HG03064 (cell line): ENCODE data around the gene FGF22.

Experiments
- ATAC-seq: cut with Tn5 transposase; IDR thresholded peaks from one replicate; pipeline ENCODE4 v1.9.1; 2021; ENCODE audit warnings: low read depth; ENCODE audit not compliant: unreplicated experiment

Gene FGF22

DNA sequence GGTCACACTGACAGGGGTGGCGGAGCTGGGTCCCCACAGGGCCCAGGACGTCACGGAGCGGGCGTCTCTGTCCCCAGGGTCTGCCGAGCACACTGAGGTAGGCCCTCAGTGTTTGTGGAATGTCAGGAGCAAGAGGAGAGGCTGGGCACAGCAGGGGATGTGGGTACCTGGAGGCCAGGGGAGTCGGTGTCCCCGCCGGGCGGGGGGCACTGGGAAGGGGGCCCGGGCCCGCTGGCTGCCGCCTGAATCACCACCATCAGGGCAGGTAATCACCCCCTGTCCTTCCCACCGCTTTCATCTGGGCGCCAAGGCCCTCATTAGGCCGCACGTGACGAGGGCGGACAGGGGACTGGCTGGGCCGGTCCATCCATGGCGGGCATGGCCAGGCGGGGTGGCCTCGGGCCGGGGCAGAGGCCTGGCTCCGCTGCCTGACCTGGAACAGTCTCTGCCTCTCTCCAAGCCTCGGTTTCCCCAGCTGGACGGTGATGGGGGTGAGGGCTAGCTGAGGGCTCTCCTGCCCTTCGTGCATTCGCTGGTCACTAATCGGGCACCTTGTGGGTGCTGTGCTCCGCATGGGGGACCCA lies 1.0 kb downstream of the FGF22 start:
- ATAC-seq = no peak

DNA sequence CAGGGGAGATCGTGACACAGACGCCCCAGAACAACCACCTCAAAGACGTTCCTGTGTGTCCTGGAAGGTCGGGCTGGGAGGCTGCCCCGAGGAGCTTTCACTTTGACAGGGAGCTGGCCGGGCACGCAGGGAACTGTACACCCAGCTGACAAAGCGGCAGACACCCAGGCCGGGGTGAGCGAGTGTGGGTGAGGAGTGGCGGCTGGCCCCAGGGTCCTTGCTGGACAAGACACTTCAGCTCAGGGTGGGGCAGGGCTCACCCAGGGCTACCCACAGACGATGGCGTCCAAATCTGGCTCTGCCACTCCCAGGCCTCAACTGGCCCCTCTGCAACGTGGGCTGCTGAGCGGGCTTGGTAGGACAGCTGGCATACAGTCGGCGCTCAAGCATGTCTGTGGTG lies 2.0 kb downstream of the FGF22 start:
- ATAC-seq = no peak

DNA sequence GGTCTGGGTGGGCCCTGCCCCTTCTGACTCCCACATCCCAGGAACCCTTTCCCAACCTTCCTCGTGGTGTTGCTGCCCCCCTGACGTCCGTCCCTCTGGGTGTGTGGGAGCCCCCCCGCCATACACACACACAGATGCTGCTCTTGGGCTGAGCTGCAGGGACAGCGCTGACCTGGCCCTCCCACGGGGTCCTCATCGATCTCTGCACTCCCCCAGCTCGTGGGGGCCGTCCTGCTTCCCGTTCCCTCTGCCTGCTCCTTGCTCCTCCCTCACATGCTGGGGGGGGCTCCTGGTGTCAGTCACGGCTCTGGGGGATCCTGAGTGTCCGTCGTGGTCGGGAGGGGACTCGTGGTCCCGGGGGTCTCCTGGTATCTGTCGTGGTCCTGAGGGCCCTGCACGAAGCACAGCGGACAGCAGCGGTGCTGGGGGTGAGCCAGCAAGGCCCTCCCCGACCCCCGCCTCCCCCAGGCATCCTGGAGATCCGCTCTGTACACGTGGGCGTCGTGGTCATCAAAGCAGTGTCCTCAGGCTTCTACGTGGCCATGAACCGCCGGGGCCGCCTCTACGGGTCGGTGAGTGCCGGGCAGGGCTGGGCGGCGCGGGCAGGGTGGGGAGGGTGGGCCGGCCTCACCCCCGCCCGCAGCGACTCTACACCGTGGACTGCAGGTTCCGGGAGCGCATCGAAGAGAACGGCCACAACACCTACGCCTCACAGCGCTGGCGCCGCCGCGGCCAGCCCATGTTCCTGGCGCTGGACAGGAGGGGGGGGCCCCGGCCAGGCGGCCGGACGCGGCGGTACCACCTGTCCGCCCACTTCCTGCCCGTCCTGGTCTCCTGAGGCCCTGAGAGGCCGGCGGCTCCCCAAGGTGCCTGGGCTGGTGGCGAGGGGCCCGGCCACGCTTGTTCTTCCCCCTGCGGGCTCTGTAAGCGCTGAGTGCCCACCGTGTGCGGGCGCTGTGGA lies 3.4 kb downstream of the FGF22 start:
- ATAC-seq = no peak

DNA sequence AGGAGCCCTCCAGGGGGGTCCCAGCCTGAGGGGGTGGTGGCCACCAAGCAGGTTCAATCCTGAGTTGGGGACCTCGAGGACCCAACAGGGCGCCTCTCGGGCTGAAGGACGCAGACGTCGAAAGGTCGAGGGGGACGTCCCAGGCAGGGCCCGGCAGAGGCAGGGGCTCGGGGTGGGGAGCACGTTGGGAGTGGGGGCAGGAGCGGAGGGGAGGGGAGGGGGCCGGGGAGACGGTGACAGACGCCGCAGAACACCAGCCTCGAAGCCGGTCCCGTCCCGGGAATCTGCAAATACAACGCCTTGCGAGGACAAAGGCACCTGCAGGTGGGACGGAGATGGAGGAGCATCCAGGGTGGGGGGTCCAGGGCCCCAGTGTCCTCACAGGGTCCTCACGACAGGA lies 4.1 kb downstream of the FGF22 start:
- ATAC-seq = no peak

DNA sequence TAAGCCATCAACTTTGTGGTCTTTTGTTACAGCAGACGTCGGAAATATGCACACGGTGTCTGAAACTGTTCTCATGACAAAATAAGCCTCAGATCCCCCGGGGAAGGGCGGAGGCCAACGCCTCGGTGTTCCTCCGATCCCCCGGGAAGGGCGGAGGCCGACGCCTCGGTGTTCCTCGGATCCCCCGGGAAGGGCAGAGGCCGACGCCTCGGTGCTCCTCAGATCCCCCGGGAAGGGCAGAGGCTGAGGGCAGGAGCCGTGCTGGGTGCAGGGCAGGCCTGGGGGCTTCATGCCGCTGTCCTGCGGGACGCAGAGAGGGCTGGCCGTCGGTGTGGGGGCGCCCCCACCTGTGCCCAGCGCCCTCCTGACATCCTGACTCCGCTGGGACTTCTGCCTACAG lies 4.7 kb downstream of the FGF22 start:
- no peak for ATAC-seq

DNA sequence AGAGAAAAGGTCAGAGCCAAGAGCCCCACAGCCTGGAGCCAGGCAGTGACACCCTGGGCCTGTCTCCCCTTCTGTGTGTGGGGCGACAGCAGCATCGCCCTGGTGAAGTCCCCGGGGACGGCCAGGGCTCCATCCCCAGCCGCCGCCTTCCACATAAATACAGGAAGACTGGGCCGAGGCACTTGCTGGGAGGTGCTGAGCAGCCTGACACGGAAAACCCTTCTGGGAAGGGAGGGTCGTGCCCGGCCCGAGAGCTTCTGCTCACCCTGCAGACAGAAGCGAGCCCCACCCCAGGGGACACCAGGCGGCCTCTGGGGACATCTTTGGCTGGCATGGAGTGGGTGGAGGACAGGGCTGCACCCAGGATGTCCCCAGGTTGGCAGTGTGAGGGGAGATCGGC lies 5.1 kb downstream of the FGF22 start:
- ATAC-seq = no peak

DNA sequence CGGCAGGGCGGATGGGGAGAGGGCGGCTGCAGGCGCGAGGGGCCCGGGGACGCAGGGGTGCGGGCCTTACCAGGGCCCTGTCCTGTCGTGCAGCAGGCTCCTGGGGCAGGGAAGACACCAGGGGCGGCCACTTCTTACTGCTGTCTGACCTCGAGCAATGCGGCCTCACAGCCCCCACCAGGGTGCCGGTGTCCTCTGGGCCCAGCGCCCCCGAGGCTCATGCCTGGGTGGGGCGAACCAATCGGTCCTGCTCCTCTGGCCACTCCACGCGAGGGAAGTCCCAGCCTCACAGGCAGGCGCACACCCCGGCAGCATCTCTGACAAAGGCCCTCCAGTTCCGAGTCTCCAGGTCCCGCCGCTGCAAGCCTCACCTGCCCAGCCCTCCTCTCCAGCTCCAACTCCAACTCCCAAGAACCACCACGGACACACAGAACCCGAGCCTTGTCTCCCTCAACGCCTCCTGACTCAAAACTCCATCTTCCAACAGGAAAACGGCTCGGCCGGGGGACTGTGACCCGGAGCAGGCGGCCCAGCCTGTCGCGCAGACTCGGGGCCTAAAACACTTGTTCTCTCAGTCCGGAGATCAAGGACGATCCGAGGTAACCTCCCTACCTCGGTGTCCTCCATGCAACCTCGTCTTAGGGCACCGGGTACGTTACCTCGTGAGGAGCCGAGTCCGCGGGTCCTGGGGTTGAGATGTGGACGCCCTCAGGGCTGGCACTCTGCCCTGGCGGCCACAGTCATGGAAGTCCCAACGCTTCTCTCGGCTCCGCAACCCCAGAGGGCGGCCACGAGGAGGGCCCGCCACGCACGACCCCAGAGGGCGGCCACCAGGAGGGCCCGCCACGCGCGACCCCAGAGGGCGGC lies 6.5 kb downstream of the FGF22 start:
- no peak for ATAC-seq

DNA sequence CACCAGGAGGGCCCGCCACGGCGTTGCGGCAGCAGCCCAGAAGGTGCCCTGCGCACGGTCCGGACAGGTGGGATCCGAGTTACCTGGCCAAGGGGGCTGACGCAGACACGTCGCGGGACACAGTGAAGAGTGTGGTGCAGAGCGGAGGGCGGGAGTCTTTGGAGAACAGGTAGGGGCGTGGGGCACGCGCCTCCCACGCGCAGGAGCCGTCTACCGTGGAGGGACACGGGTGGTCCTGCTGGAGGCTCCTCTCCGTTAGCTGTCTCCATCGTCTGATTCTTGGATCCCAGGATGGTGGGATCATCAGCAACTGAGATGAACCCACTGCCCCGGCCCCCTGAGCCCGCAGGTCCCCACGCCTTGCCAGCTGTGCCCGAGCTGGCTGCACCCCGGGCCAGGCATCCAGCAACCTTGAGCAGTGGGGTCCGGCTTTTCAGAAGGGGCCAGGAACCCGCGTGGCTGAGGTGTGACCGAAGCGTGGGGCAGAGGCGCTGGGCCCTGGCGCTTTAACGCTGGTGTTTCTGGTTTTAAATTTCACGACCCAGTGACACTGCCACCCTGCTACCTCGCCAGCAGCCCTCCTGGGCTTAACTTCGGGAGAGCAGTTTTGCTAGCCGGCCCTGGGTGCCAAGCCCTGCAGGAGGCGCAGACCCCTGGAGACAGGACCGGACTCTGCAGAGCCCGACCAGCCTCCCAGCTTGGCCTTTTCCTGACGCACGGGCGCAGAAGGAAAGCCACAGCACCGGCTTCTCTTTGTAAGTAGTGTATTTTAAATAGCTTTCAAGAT lies 7.3 kb downstream of the FGF22 start:
- ATAC-seq = no peak

DNA sequence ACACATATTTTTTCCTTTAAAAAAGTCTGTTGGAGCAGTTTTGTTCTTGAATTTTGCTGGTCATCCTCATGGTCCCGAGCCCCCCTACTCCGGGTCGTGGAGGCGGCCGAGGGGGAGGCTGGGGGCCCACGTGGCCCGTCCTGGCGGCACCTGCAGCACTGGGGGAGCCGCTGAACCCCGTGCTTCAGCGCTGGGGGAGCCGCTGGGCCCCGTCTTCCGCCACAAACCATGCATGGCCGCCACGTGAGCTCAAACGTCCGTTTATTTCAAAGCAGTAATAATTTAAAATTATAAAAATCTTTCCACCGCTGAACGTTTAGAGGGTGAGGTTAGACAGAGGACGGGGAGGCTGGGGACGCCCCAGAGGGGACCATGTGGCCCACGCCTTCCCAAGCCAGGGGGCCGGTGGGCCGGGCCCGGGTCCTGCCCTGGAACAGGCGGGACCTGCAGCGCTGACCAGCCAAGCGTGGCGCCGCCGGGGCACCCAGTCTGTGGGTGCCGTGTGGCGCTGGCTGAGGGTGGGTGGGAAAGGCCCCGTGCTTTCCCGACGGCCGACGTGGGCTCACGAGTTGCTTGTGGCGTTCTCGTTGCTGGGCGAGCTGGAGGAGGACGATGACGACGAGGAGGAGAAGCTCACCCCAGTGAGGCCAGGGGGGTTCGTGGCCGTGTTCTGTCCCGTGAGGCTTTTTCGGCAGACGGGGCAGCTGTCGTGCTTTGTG lies 8.0 kb downstream of the FGF22 start:
- ATAC-seq = no peak

DNA sequence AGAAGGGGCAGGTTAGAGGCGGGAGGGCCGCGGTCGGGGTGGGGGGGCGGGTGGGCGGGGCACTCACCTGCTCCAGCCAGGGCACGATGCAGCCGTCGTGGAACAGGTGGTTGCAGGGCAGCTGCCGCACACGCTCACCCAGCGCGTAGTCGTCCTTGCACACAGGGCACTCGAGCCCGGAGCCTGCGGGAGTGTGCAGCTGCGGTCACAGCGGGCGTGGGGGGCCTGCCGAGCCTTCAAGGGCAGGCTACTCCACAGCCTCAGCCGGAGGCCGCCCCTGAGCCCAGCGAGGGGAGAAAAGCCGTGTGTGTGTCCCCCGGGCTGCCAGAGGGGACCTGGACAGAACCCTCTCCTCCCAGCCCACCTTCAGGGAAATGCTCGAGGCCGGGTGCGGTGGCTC lies 8.6 kb downstream of the FGF22 start:
- no peak for ATAC-seq

DNA sequence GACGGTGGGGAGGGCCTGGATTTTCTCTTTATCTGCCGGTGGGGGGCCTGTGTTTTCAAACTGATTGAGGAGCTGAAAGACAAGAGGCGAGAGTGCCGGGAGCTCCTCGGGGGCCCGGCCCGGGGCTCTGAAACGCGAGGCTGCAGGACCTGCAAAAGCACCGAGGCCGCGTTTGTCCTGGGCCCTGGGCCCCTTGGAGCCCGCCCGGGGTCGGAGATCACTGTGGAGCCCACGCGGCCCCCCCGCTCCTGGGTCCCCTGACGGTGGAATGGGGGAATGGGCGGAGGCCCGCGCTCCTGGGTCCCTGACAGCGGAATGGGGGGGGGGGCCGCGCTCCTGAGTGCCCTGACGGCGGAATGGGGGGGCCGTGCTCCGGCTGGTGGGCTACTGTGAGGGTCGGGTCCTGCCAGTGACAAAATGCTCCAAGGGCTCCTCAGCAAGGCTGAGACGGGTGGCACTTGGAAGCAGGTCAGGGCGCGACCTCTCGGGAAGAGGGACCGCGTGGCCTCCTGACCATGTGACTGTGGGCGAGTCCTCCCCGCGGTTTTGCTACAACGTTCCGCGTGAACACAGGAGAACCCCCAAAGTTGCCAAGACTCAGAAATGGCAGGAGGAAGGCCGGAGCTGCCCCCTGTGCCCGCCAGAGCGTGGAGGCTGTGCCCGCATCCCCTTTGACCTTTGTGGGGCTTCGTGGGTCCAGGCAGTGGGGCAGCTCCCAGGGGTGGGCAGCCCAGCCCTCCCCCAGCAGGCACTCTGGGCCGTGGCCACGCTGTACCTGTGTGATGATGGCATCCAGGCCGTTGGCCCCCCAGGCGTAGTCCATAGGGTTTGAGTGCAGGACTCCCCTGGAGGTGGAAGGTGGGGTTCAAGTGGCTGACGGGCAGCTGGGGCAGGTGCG lies 9.5 kb downstream of the FGF22 start:
- ATAC-seq = no peak

DNA sequence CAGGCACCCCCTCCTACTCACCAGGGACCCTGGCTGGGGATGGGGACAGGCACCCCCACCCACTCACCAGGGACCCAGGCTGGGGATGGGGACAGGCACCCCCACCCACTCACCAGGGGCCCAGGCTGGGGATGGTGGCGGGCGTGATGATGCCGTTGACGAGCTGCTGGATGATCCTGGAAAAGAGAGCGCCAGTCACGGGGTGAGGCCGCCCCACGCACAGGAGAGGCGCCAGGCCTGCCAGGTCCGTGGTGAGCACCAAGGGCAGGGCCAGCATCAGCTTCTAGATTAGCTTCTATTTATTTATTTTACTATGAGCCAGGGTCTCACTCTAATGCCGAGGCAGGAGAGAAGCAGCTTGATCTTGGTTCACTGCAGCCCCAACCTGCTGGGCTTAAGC lies 10.4 kb downstream of the FGF22 start:
- no peak for ATAC-seq

DNA sequence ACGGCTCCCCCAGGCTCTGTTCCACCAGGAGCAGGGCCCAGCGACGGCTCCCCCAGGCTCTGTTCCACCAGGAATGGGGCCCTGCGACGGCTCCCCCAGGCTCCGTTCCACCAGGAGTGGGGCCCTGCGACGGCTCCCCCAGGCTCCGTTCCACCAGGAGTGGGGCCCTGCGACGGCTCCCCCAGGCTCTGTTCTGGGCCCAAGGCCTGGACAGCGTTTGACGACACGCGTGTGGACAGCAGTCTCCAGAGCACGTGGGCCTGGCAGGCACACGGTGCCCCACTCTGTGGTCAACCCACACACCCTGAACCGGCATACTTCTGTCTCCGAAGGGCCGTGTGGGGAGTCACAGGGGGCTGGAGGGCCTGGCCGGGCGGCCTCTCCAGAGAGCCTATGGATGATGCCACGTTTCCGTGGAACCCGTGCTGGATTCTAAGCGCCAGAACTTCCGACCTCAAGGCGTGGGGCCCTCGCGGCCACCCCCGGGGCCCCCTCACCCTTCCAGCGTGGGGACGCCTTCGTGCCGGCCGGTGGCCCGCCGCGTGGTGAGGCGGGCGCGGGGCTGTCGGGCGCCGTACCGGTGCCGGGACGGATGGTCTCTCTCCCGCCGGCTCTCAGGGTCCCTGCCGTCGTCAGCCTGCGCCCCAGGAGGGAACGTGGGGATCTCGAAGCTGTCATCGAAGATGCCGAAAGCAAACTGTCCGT lies 11.6 kb downstream of the FGF22 start:
- no peak for ATAC-seq

DNA sequence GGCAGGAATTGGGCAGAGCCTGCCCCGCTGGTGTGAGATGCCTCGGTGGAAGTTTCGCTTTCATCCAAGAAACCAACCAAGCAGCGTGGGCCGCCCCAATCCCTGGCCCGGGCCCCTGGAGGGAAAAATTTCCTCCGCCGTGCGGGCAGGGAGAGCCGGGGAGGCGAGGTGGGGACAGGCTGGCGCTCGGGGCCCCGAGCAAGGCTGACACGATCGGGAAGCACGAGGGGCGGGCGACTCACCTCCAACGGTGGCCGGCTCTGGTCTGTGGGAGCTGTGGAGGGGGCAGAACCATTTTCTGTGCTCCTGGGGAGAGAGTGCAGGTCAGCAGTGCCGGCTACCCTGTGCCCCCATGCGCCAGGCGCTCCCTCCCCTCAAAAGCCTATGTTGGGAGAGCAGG lies 12.3 kb downstream of the FGF22 start:
- no peak for ATAC-seq

DNA sequence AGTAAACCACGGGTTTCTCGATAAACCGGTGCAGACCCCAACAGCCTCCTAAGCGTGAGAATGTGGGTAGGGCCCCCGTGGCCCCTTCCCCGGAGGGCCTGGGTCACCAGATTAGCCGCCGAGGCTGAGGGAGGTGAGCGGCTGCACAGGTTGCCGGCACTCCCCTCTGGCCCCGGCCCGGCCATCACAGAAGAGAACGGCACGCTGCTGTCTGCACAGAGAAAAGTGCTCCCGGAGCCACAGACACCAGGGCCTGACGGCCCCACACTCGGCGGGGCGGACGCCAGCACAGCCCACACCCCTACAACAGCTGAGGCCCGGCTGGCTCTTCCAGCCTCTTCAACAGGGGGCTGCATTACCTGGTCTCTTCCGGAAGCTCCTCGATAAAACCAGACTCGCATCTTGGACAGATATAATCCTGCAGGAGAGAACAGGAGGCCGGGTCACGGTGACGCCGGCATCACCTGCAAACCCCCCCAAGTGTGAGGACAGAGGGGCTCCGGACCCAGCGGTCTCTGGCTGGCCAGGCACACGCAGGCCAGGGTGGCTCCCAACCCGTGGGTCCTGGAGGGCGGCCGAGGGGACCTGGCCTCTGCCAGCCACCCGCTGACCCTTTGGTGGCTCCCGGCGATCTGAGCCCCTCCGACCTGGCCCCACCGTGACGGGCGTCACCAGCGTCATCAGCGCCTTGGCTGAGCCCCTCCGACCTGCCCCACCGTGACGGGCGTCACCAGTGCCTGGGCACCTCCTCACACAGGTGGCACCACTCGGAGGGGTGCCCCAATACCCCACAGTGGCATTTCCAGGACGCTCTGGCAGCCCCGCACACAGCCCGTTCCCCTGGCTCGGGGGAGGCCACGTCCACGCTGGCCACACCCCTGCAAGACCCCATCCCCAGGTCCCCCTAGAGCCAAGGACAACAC lies 13.0 kb downstream of the FGF22 start:
- ATAC-seq = no peak

DNA sequence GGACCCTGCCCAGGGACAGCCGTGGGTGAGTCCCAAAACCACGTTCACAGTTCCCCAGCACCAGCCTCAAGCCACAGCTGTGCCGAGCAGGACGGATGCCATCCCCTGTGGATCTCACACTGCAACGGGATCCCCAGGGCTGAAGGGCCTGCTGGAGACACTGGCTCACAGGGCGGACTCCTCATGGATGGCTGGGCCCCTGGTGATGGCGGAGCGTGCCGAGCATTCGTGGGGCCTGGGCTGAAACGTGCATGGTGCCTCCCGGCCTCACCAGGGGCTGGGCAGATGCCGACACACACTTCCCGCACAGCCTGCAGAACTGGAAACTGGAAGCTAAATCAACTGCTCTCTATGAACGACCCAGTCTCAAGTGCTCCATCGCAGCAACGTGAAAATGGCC lies 13.7 kb downstream of the FGF22 start:
- no peak for ATAC-seq

DNA sequence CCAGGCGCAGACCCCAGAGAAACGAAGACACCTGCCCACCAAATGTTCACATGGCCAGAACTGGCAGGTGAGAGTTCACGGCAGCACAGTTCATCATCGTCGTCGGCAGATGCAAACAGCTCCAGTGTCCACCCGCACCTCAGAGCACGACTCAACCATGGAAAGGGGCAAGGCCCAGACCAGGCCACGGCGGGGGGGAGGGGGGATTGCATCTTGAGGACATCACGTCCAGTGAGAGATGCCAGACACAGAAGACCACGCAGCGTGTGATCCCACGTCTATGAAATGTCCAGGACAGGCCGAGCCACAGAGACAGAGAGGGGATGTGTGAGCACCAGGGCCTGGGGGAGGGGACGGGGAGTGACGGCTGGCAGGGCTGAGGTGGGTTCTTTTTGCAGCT lies 16.0 kb downstream of the FGF22 start:
- no peak for ATAC-seq
